Neuronal stem cell (in vitro differentiated cells): Measurements from ENCODE around the gene EPAS1.

ENCODE experiments used
- DNase-seq: peaks from one replicate; pipeline ENCODE4 v3.0.0-alpha.2; 2013; ENCODE audit warnings: low spot score
- H2AFZ ChIP-seq: one replicate; pipeline ENCODE4 v1.6.1; 2013; ENCODE audit warnings: mild to moderate bottlenecking, low read length, inconsistent platforms
- H2AK5ac ChIP-seq: 2 replicates; pipeline ENCODE4 v1.6.1; 2013; ENCODE audit warnings: low read depth, mild to moderate bottlenecking, inconsistent platforms, low read length, moderate library complexity, mixed read lengths
- H2BK120ac ChIP-seq: 2 replicates; pipeline ENCODE4 v1.6.1; 2013; ENCODE audit warnings: low read depth, mild to moderate bottlenecking, inconsistent platforms, low read length, moderate library complexity, mixed read lengths
- H2BK12ac ChIP-seq: one replicate; pipeline ENCODE4 v1.6.1; 2013; ENCODE audit warnings: low read length, inconsistent platforms
- H2BK15ac ChIP-seq: 2 replicates; pipeline ENCODE4 v1.6.1; 2013; ENCODE audit warnings: mild to moderate bottlenecking, low read length, inconsistent platforms, mixed read lengths
- H2BK5ac ChIP-seq: one replicate; pipeline ENCODE4 v1.6.1; 2013; ENCODE audit warnings: inconsistent platforms, mild to moderate bottlenecking, low read length, moderate library complexity
- H3K14ac ChIP-seq: one replicate; pipeline ENCODE4 v1.6.1; 2013; ENCODE audit warnings: low read length, inconsistent platforms
- H3K18ac ChIP-seq: 2 replicates; pipeline ENCODE4 v1.6.1; 2013; ENCODE audit warnings: low read length, inconsistent platforms
- H3K23ac ChIP-seq: 2 replicates; pipeline ENCODE4 v1.6.1; 2013; ENCODE audit warnings: low read depth, mild to moderate bottlenecking, mixed read lengths, low read length, inconsistent platforms; ENCODE audit not compliant: poor library complexity
- H3K27ac ChIP-seq: replicated peaks from 3 replicates; pipeline ENCODE4 v1.5.1; 2013; ENCODE audit warnings: low read length, inconsistent platforms
- H3K27me3 ChIP-seq, 3 experiments: 2 replicates each; pipeline ENCODE4 v1.6.1; 2013; ENCODE audit warnings: low read length in 3 of 3, mild to moderate bottlenecking in 2 of 3, inconsistent platforms in 1 of 3, low read depth in 1 of 3, mixed read lengths in 1 of 3, moderate library complexity in 1 of 3; ENCODE audit not compliant: control insufficient read depth in 3 of 3, insufficient read depth in 3 of 3
- H3K36me3 ChIP-seq, 2 donors: replicated peaks in 1 of 2; 2 replicates each; pipeline ENCODE4 v1.6.1; 2013; ENCODE audit warnings: low read length in 2 of 2; ENCODE audit not compliant: control insufficient read depth in 2 of 2, insufficient read depth in 2 of 2
- H3K4ac ChIP-seq: 2 replicates; pipeline ENCODE4 v1.6.1; 2013; ENCODE audit warnings: inconsistent platforms, mild to moderate bottlenecking, low read length, moderate library complexity
- H3K4me1 ChIP-seq, 2 donors: 1 replicate in 1 of 2; 2 replicates in 1 of 2; pipeline ENCODE4 v1.6.1; 2013; ENCODE audit warnings: low read length in 2 of 2, low read depth in 1 of 2; ENCODE audit not compliant: control insufficient read depth in 2 of 2, insufficient read depth in 1 of 2
- H3K4me2 ChIP-seq: one replicate; pipeline ENCODE4 v1.6.1; 2013; ENCODE audit warnings: mild to moderate bottlenecking, low read length, inconsistent platforms; ENCODE audit not compliant: insufficient read depth, poor library complexity, severe bottlenecking
- H3K4me3 ChIP-seq, 2 donors: 2 replicates each; pipeline ENCODE4 v1.5.1; 2013; ENCODE audit warnings: low read length in 2 of 2, mild to moderate bottlenecking in 2 of 2, inconsistent platforms in 1 of 2, moderate library complexity in 1 of 2
- H3K79me1 ChIP-seq: one replicate; pipeline ENCODE4 v1.6.1; 2013; ENCODE audit warnings: low read depth, mild to moderate bottlenecking, inconsistent platforms, low read length, moderate library complexity
- H3K9ac ChIP-seq: one replicate; pipeline ENCODE4 v1.6.1; 2013; ENCODE audit warnings: mild to moderate bottlenecking, low read depth, low read length, inconsistent platforms; ENCODE audit not compliant: poor library complexity
- H3K9me3 ChIP-seq, 2 donors: replicated peaks in 1 of 2; 2 replicates each; pipeline versions ENCODE3 to v1.6.1; 2013; ENCODE audit warnings: low read length in 2 of 2, mild to moderate bottlenecking in 2 of 2, inconsistent platforms in 1 of 2, low read depth in 1 of 2, mixed read lengths in 1 of 2, moderate library complexity in 1 of 2; ENCODE audit not compliant: control insufficient read depth in 2 of 2, insufficient read depth in 1 of 2
- H4K8ac ChIP-seq: one replicate; pipeline ENCODE4 v1.6.1; 2013; ENCODE audit warnings: low read depth, mild to moderate bottlenecking, inconsistent platforms, low read length, moderate library complexity
- H4K91ac ChIP-seq: one replicate; pipeline ENCODE4 v1.6.1; 2013; ENCODE audit warnings: low read length, low read depth, mild to moderate bottlenecking, inconsistent platforms; ENCODE audit not compliant: poor library complexity
- WGBS, 2 donors: extraction: QIAGEN DNeasy Blood & Tissue Kit; methylation state at CpG; one replicate each; pipeline ENCODE4 v1.1.7; 2013; ENCODE audit warnings: missing lambda C conversion rate in 2 of 2, mixed read lengths in 1 of 2; ENCODE audit not compliant: insufficient read length in 2 of 2, insufficient replicate concordance in 1 of 2; ENCODE audit errors: extremely low coverage in 2 of 2; 5-methylcytosine and 5-hydroxymethylcytosine counted together

Gene EPAS1

GRCh38 chr2:46325182-46325928, 28.1 kb downstream of the EPAS1 start:
- H3K14ac ChIP-seq: no peak overlapping the region
- H3K4me1 ChIP-seq: no peaks in the 10 kb centered on the region
- peaks cover 0 to 2% (median 0%) of the 10 kb centered on the region in 3 experiments for H3K27me3 ChIP-seq
- no peak overlapping the region for H4K8ac ChIP-seq
- no peak overlapping the region for H4K91ac ChIP-seq
- H3K9me3 ChIP-seq: no peaks in the 10 kb centered on the region
- no peak overlapping the region for H2AK5ac ChIP-seq
- no peak overlapping the region for H3K4me2 ChIP-seq
- H3K23ac ChIP-seq: no peak overlapping the region
- H2BK12ac ChIP-seq: no peak overlapping the region
- H2BK5ac ChIP-seq: no peak overlapping the region
- no peak overlapping the region for H2BK15ac ChIP-seq
- no peak for DNase-seq
- H3K36me3 ChIP-seq: no peaks in the 10 kb centered on the region
- H3K18ac ChIP-seq: no peak overlapping the region
- H3K4me3 ChIP-seq: no peak overlapping the region
- WGBS, 2 donors: no CpG with 5 or more reads among the region's 6 CpGs
- no peaks in the 10 kb centered on the region for H3K79me1 ChIP-seq
- H3K27ac ChIP-seq: no peak overlapping the region
- H3K4ac ChIP-seq: no peak overlapping the region
- no peak overlapping the region for H2AFZ ChIP-seq
- H3K9ac ChIP-seq: no peak overlapping the region
- no peak overlapping the region for H2BK120ac ChIP-seq

- DNase-seq: no peak
- H3K4me1 ChIP-seq: no peaks in the 10 kb centered on the region
- H3K4me2 ChIP-seq: no peak overlapping the region
- no peaks in the 10 kb centered on the region for H3K36me3 ChIP-seq
- H3K9me3 ChIP-seq: no peaks in the 10 kb centered on the region
- no peak overlapping the region for H2BK15ac ChIP-seq
- peaks cover 0 to 5% (median 0%) of the 10 kb centered on the region in 3 experiments for H3K27me3 ChIP-seq
- no peak overlapping the region for H3K18ac ChIP-seq
- no peak overlapping the region for H2AK5ac ChIP-seq
- H2BK120ac ChIP-seq: no peak overlapping the region
- H3K4ac ChIP-seq: no peak overlapping the region
- H3K14ac ChIP-seq: no peak overlapping the region
- no peak overlapping the region for H4K8ac ChIP-seq
- H4K91ac ChIP-seq: no peak overlapping the region
- H3K79me1 ChIP-seq: no peaks in the 10 kb centered on the region
- no CpG with 5 or more reads among the region's 8 CpGs for WGBS, 2 donors
- H3K23ac ChIP-seq: no peak overlapping the region
- H2BK5ac ChIP-seq: no peak overlapping the region
- no peak overlapping the region for H2AFZ ChIP-seq
- H2BK12ac ChIP-seq: no peak overlapping the region
- no peak overlapping the region for H3K27ac ChIP-seq
- no peak overlapping the region for H3K9ac ChIP-seq
- no peak overlapping the region for H3K4me3 ChIP-seq
These were observed 29.2 kb downstream of the EPAS1 start for GRCh38 chr2:46326231-46326980.

- Histone ChIP-seq H3K27ac (no peak overlapping the region), H3K9ac (no peak overlapping the region), H3K9me3 (no peaks in the 10 kb centered on the region), H3K14ac (no peak overlapping the region), H3K4me2 (no peak overlapping the region), H3K18ac (no peak overlapping the region), H2AFZ (no peak overlapping the region), H3K4me3 (no peak overlapping the region), H2AK5ac (no peak overlapping the region), H3K4ac (no peak overlapping the region), H2BK15ac (no peak overlapping the region), H4K8ac (no peak overlapping the region), H3K23ac (no peak overlapping the region), H4K91ac (no peak overlapping the region), H3K79me1 (no peaks in the 10 kb centered on the region), H3K27me3 (peaks cover 0 to 12% (median 0%) of the 10 kb centered on the region in 3 experiments), H2BK120ac (no peak overlapping the region), H2BK12ac (no peak overlapping the region), H3K4me1 (no peaks in the 10 kb centered on the region), H3K36me3 (no peaks in the 10 kb centered on the region), H2BK5ac (no peak overlapping the region)
- DNase-seq: no peak
- WGBS, 2 donors: no CpG with 5 or more reads among the region's 4 CpGs
These were observed 30.4 kb downstream of the EPAS1 start for GRCh38 chr2:46327627-46328026.

GRCh38 chr2:46328291-46328690, 31.1 kb downstream of the EPAS1 start:
- Histone ChIP-seq H2BK120ac (no peak overlapping the region), H2AFZ (no peak overlapping the region), H3K36me3 (no peaks in the 10 kb centered on the region), H3K18ac (no peak overlapping the region), H3K27ac (no peak overlapping the region), H2AK5ac (no peak overlapping the region), H4K91ac (no peak overlapping the region), H3K14ac (no peak overlapping the region), H2BK12ac (no peak overlapping the region), H3K27me3 (peaks cover 0 to 14% (median 0%) of the 10 kb centered on the region in 3 experiments), H4K8ac (no peak overlapping the region), H3K23ac (no peak overlapping the region), H3K4ac (no peak overlapping the region), H3K9ac (no peak overlapping the region), H2BK15ac (no peak overlapping the region), H3K4me1 (no peaks in the 10 kb centered on the region), H3K79me1 (no peaks in the 10 kb centered on the region), H2BK5ac (no peak overlapping the region), H3K4me2 (no peak overlapping the region), H3K4me3 (no peak overlapping the region), H3K9me3 (no peaks in the 10 kb centered on the region)
- DNase-seq: no peak
- no CpG with 5 or more reads among the region's 1 CpG for WGBS, 2 donors
